ENCODE results near the gene KIAA0513. TPM values are rescaled to one million over a fixed set of nuclear protein-coding genes. Genes with fewer than 3 reads are reported as not detected.

KIAA0513 gene
- total and polyA plus RNA-seq, 2 experiments from 2014 or later: 5.3 to 5.4 TPM

DNA sequence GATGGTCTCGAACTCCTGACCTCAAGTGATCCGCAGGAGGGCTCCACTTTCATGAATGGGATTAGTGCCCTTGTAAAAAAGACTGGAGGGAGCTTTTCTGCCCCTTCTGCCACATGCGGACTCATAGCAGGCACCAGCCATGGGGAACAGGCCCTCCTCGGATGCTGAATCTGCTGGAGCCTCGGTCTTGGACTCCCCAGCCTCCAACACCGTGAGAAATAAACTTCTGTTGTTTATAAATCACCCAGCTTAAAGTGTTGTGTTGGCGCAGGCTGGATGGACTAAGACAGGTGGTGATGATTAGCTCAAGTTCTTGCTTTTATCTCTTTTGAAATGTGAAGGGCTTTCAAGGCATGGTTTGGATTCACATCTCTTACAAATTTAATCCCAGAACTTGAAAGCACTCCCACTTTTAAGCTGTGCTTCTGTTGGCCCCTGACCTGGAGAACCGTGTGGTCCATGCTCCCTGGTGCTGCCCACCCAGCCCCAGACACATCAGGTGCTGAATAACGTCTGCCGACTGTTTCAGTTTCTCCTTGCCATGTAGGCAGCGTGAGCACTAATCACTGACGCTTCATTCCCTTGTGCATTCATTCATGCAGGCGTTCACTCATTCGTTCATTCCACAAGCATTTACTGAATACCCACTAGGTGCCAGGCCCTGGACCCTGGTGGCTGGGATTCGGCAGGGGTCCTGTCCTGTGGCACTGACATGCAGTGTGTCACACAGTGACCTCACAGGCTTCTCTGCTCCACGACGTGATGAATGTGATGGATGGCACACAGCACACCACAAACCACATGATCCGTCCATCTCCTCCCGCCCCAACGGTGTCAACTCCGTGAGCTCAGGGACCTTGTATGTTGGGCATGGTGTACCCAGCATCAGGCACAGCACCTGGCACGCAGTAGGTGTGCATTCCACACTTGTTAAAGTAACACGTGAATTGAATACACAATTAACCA is 75.8 kb downstream of the KIAA0513 start:
- DNase-seq: no peak
- in situ Hi-C loops (cut with MboI): no loop called here
- 87 to 90% methylated on average over 23 of the region's 23 CpGs for WGBS, 2 experiments (ENCODE audit: low coverage in 1 of 2, low lambda C conversion rate in 2 of 2, missing lambda C conversion rate in 2 of 2)

GRCh38 chr16:85104147-85104546 is 76.6 kb downstream of the KIAA0513 start:
- Histone ChIP-seq H3K27me3 (replicated peaks; ENCODE audit: insufficient read depth) (no peaks in the 10 kb centered on the region; the same call in none of the 2 replicates), H3K36me3 (ENCODE audit: low read depth) (no peaks in the 10 kb centered on the region), H3K27ac (no peak overlapping the region), H3F3A (ENCODE audit: insufficient read depth) (no peaks in the 10 kb centered on the region), H3K4me1 (ENCODE audit: insufficient read depth) (no peaks in the 10 kb centered on the region), H4K20me1 (ENCODE audit: insufficient read depth) (no peaks in the 10 kb centered on the region), H3K9me3 (ENCODE audit: low read depth) (no peaks in the 10 kb centered on the region), H2AFZ (no peak overlapping the region), H3K4me3 (no peak overlapping the region), H3K9ac (no peak overlapping the region), H3K79me2 (ENCODE audit: insufficient read depth) (no peaks in the 10 kb centered on the region), H3K9me2 (ENCODE audit: insufficient read depth) (no peaks in the 10 kb centered on the region), H3K4me2 (ENCODE audit: unreplicated experiment) (no peak overlapping the region)
- in situ Hi-C loops (cut with MboI): no loop called here
- TF ChIP-seq EZH2 (IDR thresholded peaks at IDR 0.05; ENCODE audit: insufficient read depth, poor library complexity, severe bottlenecking) (no peak), EZH2phosphoT487 (IDR thresholded peaks at IDR 0.05; ENCODE audit: insufficient read depth, low read depth) (no peak)
- WGBS, 2 experiments (ENCODE audit: low coverage in 1 of 2, low lambda C conversion rate in 2 of 2, missing lambda C conversion rate in 2 of 2): 95% methylated on average over 12 of the region's 12 CpGs
- no peak for DNase-seq

More for the DNA sequence above, 75.8 kb downstream of the KIAA0513 start:
- no peaks in the 10 kb centered on the region; the same call in none of the 2 replicates for H3K27me3 ChIP-seq (replicated peaks; ENCODE audit: insufficient read depth)
- no peaks in the 10 kb centered on the region for H3F3A ChIP-seq (ENCODE audit: insufficient read depth)
- no peaks in the 10 kb centered on the region for H3K36me3 ChIP-seq (ENCODE audit: low read depth)
- no peak overlapping the region for H3K27ac ChIP-seq
- H3K9ac ChIP-seq: no peak overlapping the region
- no peak overlapping the region for H3K4me3 ChIP-seq
- H3K4me2 ChIP-seq (ENCODE audit: unreplicated experiment): no peak overlapping the region
- H4K20me1 ChIP-seq (ENCODE audit: insufficient read depth): no peaks in the 10 kb centered on the region
- no peak overlapping the region for H2AFZ ChIP-seq
- TF ChIP-seq EZH2phosphoT487 (IDR thresholded peaks at IDR 0.05; ENCODE audit: insufficient read depth, low read depth): no peak
- TF ChIP-seq EZH2 (IDR thresholded peaks at IDR 0.05; ENCODE audit: insufficient read depth, poor library complexity, severe bottlenecking): no peak
- no peaks in the 10 kb centered on the region for H3K4me1 ChIP-seq (ENCODE audit: insufficient read depth)
- no peaks in the 10 kb centered on the region for H3K9me3 ChIP-seq (ENCODE audit: low read depth)
- H3K79me2 ChIP-seq (ENCODE audit: insufficient read depth): no peaks in the 10 kb centered on the region
- no peaks in the 10 kb centered on the region for H3K9me2 ChIP-seq (ENCODE audit: insufficient read depth)

DNA sequence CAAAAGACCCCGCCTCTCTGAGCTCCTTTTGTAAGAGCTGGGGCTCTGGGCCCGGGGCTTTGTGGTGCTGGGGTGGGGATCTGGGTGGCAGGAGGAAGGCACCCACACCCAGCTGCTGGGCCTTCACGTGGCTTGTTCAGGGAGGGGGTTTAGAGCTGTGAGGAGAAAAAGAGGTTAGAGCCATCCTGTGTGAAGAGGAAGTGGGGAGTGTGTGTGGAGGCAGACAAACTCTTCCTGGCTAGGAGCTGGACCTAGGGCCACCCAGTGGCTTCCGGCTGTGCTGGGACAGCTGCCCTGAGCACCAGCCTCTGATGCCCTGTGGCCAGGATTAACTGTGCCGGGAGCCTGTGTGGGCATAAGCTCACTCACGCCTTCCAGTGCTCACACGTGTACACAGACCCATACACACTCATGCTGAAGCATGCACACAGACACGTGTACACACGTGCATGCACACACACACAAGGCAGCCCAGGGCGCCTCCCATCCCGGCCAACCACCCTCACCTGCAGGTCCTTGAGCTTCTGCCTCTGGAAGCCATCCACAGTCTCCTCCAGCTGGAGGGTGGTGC is 77.3 kb downstream of the KIAA0513 start:
- Histone ChIP-seq H3K9me2 (ENCODE audit: insufficient read depth) (no peaks in the 10 kb centered on the region), H3K79me2 (ENCODE audit: insufficient read depth) (no peaks in the 10 kb centered on the region), H4K20me1 (ENCODE audit: insufficient read depth) (no peaks in the 10 kb centered on the region), H3K27ac (no peak overlapping the region), H3K9me3 (ENCODE audit: low read depth) (no peaks in the 10 kb centered on the region), H2AFZ (no peak overlapping the region), H3K4me1 (ENCODE audit: insufficient read depth) (no peaks in the 10 kb centered on the region), H3F3A (ENCODE audit: insufficient read depth) (no peaks in the 10 kb centered on the region), H3K36me3 (ENCODE audit: low read depth) (no peaks in the 10 kb centered on the region), H3K9ac (no peak overlapping the region), H3K4me3 (no peak overlapping the region), H3K27me3 (replicated peaks; ENCODE audit: insufficient read depth) (no peaks in the 10 kb centered on the region; the same call in none of the 2 replicates), H3K4me2 (ENCODE audit: unreplicated experiment) (no peak overlapping the region)
- DNase-seq: no peak
- TF ChIP-seq EZH2phosphoT487 (IDR thresholded peaks at IDR 0.05; ENCODE audit: insufficient read depth, low read depth) (no peak), EZH2 (IDR thresholded peaks at IDR 0.05; ENCODE audit: insufficient read depth, poor library complexity, severe bottlenecking) (no peak)
- in situ Hi-C loops (cut with MboI): no loop called here
- WGBS, 2 experiments (ENCODE audit: low coverage in 1 of 2, low lambda C conversion rate in 2 of 2, missing lambda C conversion rate in 2 of 2): 81 to 87% methylated on average over 11 of the region's 11 CpGs

DNA sequence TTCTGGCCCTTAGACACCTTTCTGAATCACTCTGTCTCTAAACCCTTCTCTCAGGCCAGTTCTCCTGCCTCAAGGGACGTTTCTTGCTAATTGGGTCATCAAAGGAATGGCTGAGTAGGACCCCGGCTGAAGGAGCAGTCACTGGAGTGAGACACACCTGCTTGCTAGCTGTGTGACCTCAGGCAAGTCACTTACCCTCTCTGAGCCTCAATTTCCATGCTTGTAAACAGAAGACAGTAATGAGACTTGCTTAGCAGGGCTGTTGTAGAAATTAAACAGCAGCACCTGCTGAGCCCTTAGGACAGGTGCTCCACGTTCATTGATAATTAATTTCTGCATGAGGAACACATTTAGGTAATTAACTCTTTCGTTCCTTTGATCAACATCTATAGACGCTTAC is 77.9 kb downstream of the KIAA0513 start:
- 59 to 69% methylated on average over 5 of the region's 5 CpGs for WGBS, 2 experiments (ENCODE audit: low coverage in 1 of 2, low lambda C conversion rate in 2 of 2, missing lambda C conversion rate in 2 of 2)
- TF ChIP-seq EZH2phosphoT487 (IDR thresholded peaks at IDR 0.05; ENCODE audit: insufficient read depth, low read depth) (no peak), EZH2 (IDR thresholded peaks at IDR 0.05; ENCODE audit: insufficient read depth, poor library complexity, severe bottlenecking) (no peak)
- Histone ChIP-seq H3K4me3 (no peak overlapping the region), H3K9ac (no peak overlapping the region), H3F3A (ENCODE audit: insufficient read depth) (no peaks in the 10 kb centered on the region), H3K9me2 (ENCODE audit: insufficient read depth) (no peaks in the 10 kb centered on the region), H3K27me3 (replicated peaks; ENCODE audit: insufficient read depth) (no peaks in the 10 kb centered on the region; the same call in none of the 2 replicates), H2AFZ (no peak overlapping the region), H3K79me2 (ENCODE audit: insufficient read depth) (no peaks in the 10 kb centered on the region), H4K20me1 (ENCODE audit: insufficient read depth) (no peaks in the 10 kb centered on the region), H3K4me1 (ENCODE audit: insufficient read depth) (no peaks in the 10 kb centered on the region), H3K9me3 (ENCODE audit: low read depth) (no peaks in the 10 kb centered on the region), H3K27ac (no peak overlapping the region), H3K4me2 (ENCODE audit: unreplicated experiment) (no peak overlapping the region), H3K36me3 (ENCODE audit: low read depth) (no peaks in the 10 kb centered on the region)
- in situ Hi-C loops (cut with MboI): no loop called here
- DNase-seq: no peak

All from GM23248 (cell line).